GM18858 (cell line): ENCODE results near the gene SMPD3.

Experiments
- ATAC-seq: cut with Tn5 transposase; IDR thresholded peaks from one replicate; pipeline ENCODE4 v1.9.1; 2021; ENCODE audit not compliant: unreplicated experiment

Gene SMPD3

GRCh38 chr16:68371706-68372380 lies 76.5 kb downstream of the SMPD3 start:
- ATAC-seq = no peak

DNA sequence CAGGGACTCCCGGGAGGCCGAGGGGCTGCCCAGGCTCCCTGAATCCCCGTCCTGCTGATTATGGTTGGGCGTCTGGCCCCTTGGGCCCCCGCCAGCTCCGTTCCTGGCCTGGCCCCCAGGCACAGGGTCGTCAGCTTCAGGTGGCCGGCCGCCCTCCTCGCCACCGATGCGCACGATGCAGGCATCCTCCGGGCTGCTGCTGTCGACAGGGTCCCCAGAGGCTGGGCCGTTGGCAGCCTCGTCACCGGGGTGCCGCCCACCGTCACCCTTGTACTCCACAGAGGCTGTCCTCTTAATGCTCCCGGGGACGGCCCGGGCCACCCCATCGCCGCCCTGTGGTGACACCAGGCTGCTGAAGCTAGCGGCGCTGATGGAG lies 77.0 kb downstream of the SMPD3 start:
- no peak for ATAC-seq

DNA sequence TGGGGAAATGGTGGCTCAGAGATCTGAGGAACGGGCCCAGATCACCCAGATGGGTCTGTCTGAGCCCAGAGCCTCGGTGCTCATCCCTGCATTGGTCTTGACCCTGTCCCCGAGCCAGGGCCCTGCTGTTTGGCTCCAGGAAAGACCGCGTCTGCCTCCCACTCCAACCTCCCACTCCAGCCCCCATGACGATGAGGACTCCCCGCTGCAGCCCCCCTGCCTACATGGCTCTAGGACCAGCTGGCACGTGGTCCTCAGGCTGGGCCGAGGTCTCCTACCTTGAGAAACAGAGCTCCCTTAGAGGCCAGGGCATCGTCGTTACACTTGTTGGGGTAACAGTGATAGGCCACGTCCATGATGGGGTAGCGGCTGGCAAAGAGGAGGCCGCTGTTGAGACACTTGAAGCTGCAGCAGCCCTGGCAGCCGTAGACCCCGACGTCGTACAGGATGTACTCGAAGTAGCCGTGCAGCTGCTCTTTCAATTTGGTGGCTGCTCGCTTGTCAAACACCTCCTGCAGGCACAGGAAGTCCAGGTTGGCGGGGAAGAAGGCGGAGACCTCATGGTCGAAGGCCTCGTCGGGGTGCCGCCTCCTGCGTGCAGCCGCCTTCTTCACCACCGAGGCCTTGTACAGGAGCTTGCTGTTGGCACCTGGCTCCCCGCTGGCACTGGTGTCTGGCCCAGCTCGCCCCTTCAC lies 77.6 kb downstream of the SMPD3 start:
- ATAC-seq = no peak

GRCh38 chr16:68369697-68370580 lies 78.4 kb downstream of the SMPD3 start:
- peak; percentile 51 for ATAC-seq

GRCh38 chr16:68369168-68369567 lies 79.1 kb downstream of the SMPD3 start:
- peak; percentile 11 for ATAC-seq

GRCh38 chr16:68368301-68368888 lies 79.9 kb downstream of the SMPD3 start:
- no peak for ATAC-seq

GRCh38 chr16:68367891-68368290 lies 80.4 kb downstream of the SMPD3 start:
- ATAC-seq = no peak

DNA sequence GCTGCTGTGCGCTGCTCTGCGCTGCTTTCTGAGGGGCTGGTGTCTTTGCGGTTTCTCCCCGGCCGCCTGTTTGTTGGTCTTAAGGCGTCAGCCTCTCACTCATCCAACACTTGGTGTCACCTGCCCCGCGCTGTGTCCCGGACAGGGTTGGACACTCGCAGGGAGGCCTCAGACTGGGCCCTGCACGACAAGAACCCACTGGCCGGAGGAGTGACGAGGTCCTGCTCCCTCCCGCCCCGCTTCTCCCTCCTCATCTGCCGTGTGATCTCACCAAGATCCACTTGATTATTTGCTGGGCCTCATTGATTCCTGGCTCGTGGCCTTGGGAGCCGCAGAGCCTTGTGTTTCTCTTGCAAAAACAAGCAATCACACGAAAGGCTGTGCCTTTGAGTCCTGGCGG lies 80.9 kb downstream of the SMPD3 start:
- ATAC-seq = no peak

GRCh38 chr16:68367030-68367429 lies 81.3 kb downstream of the SMPD3 start:
- no peak for ATAC-seq

DNA sequence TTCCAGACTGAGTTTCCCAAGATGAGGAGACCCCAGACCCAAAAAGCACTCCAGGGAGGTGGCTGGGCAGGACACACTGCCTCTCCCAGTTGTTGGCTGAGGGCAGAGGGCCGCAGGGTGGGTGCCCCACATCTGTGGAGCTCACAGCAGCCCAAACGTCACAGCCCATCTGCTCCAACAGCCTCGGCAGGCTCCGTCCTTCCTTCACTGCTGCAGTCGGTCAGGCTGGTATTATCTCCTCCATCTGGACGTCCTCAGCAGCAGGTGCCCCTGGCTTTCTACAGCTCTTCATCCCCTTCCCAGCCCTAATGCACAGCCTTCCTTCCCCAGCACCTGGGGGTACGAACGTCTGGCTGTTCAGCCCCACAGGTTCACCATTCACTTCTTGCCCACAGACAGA lies 82.2 kb downstream of the SMPD3 start:
- ATAC-seq = no peak

DNA sequence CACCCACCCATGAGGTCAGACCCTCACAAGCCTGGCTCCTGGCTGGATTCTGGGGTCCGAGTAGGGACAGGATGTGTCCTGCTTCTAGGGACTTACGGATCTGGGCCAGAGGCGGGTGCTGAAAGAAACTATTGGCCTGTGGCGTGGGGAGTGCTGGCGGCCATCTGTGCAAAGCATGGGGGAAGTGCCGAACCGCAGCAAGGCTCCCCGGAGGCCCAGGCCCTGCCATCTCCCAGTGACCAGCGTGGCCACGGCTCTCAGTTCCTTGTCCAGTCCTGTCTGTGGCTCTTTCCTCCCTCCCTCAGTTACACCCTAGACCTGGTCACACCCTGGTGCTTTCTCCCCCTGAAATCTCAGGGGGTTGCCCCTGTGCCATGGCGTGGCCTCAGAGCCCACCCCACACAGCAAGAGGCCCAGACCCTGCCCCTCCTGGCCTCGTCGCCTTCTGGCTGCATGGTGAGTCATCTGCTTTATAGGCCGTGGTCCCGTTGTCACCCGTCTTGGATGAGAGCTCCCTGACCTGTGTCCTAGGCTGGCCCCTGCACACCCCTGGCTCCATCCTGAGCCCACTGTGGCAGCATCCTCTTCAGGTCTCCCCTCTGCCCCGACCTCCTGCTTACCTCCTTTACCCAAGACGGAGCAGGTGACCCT lies 83.0 kb downstream of the SMPD3 start:
- ATAC-seq = no peak

GRCh38 chr16:68364561-68364998 lies 83.7 kb downstream of the SMPD3 start:
- no peak for ATAC-seq

DNA sequence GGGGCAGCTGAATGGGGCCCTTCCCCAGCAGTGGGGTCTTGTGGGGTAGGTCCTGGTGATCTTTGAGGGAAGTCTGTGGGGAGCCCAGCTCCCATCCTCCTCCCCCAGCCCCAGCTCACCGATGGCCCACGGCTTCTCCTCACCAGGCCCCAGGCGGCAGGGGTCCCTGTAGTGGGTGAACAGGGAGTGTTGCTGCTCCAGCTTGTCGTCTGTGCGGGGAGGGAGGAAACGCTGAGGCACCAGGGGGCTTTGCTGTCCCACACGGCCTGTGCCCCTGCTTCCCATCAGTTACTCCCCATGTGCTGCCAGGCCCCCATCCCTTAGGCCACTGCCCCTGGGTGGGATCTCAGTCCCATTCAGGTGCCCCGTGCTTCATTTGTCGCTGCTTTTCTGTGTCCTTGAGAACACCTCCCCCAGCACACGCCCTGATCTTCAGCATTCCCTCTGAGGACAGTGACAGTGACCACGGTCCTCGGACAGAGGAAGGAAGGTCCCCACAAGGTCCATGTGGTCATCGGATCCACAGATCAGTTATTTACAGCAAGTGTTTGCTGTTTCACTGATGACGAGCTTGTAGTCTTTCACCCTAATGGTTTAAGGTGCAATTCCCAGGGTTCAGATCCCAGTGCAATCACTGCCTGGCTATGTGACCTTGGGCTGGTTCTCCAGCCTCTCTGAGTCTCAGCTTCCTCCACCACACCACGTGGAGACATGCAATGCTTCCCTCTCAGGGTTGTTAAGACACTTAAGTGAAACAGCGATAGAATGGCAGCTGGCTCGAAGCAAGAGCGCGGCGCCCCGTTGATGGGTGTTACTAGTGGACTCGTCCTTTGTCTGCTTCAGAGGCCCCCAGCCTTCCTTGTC lies 84.4 kb downstream of the SMPD3 start:
- no peak for ATAC-seq

- no peak for ATAC-seq
Observed at GRCh38 chr16:68362947-68363657, 85.2 kb downstream of the SMPD3 start.

DNA sequence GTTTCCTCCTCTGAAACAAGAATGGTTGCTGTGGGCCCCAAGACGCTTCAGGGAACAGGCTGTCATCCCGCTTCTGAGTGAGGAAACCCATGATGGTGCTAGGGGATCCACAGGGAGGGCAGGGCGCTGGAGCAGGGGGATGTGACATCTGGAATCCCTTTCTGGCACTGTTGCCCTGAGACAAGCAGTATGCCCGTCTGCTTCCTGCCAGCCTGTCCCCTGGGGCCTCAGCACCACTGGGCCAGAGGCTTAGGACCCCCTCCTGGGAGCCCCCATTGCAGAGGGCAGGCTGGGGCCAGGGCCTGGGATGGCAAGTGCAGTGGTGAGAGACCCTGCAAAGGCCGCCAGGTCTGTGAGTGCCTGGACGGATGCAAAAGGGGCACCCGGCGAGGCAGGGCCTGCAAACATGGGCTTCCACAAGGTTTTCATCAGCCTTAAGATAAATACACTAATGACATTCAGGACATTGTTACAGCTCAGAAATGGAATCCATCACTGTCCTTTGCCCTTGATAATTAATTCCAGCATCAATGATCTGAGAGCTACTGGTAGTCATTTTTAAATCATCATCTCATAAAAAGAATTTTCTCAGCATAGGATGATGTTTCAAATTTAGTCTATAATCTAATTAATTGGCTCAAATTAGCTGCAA lies 85.9 kb downstream of the SMPD3 start:
- ATAC-seq = no peak

DNA sequence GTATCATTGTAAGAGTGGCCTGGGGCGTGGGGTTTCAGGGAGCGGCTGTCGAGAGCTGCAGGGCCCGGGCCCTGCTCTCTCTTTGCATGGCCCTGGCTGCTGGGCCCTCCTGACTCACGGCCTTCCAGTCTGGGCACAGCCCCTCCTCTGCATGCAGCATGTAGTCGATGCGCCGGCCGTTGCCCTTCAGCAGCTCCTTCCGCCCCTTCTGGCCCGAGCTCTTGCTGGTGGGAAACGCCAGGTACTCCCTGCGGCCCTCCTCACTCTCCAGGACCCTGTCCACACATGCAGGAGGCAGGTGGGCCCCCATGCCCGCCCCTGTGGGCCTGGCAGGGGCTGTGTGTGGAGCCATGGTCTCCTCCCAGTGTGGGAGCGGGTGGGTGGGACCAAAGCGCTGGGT lies 86.8 kb downstream of the SMPD3 start:
- no peak for ATAC-seq

GRCh38 chr16:68360956-68361355 lies 87.4 kb downstream of the SMPD3 start:
- no peak for ATAC-seq

- no peak for ATAC-seq
Observed at GRCh38 chr16:68360547-68360946, 87.8 kb downstream of the SMPD3 start.
